ENCODE results near the gene MUSK.

- TF ChIP-seq POLR2AphosphoS5 (IDR thresholded peaks at IDR 0.05) (no peak), CTCF (IDR thresholded peaks at IDR 0.05) (no peak), POLR2A (IDR thresholded peaks at IDR 0.05) (no peak)
Observed at GRCh38 chr9:110808599-110808980, 140.0 kb downstream of the MUSK start.

Measured in transverse colon (tissue), 4 donors.